Measurements from ENCODE around the gene NT5E. TPM values are rescaled to one million over a fixed set of nuclear protein-coding genes. Genes with fewer than 3 reads are reported as not detected.

NT5E gene
- total RNA-seq, 1 experiment from 2014 or later: 0.81 TPM

- TF ChIP-seq, protein P1, sequence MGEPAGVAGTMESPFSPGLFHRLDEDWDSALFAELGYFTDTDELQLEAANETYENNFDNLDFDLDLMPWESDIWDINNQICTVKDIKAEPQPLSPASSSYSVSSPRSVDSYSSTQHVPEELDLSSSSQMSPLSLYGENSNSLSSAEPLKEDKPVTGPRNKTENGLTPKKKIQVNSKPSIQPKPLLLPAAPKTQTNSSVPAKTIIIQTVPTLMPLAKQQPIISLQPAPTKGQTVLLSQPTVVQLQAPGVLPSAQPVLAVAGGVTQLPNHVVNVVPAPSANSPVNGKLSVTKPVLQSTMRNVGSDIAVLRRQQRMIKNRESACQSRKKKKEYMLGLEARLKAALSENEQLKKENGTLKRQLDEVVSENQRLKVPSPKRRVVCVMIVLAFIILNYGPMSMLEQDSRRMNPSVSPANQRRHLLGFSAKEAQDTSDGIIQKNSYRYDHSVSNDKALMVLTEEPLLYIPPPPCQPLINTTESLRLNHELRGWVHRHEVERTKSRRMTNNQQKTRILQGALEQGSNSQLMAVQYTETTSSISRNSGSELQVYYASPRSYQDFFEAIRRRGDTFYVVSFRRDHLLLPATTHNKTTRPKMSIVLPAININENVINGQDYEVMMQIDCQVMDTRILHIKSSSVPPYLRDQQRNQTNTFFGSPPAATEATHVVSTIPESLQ (CRISPR knock-in tag; IDR thresholded peaks at IDR 0.05): no peak
- TF ChIP-seq MAX (CRISPR knock-in tag; IDR thresholded peaks at IDR 0.05) (no peak), ATF1 (CRISPR knock-in tag; IDR thresholded peaks at IDR 0.05) (no peak), ZNF317 (CRISPR knock-in tag; IDR thresholded peaks at IDR 0.05; ENCODE audit: borderline replicate concordance, low read depth) (no peak)
These were observed 33.1 kb upstream of the NT5E start (continued) for GRCh38 chr6:85416766-85417165.

DNA sequence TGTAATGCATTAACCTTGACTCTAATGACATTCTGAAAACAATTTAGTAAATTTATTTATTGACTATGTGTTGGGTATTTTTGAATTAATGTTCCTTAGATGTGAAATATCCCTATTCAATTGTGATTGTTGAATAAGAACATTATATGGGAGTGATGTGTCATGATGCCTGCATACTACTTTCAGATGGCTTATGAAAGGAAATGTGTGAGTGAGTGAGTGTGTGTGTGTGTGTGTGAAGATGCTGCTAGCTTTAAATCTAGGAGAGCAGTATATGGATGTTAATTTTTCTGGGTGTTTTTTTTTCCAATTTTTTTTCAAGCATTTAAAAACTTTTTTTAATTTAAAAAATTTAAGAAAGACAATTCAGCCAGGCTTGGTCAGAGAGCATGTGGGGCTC, 32.5 kb upstream of the NT5E start:
- no peak for ATAC-seq
- CTCF ChIA-PET: no interaction called here
- H3K27me3 Mint-ChIP-seq (ENCODE audit: low read depth): no peaks in the 10 kb centered on the region

More for the DNA sequence above, 32.5 kb upstream of the NT5E start:
- no peak overlapping the region for H3K27ac Mint-ChIP-seq
- no peaks in the 10 kb centered on the region for H3K36me3 Mint-ChIP-seq
- H3K4me3 Mint-ChIP-seq: no peak overlapping the region
- no peaks in the 10 kb centered on the region for H3K9me3 Mint-ChIP-seq
- no peak for DNase-seq (ENCODE audit: low spot score)
- no peak for TF ChIP-seq ETV6 (CRISPR knock-in tag; IDR thresholded peaks at IDR 0.05)
- no peak for TF ChIP-seq SOX15 (CRISPR knock-in tag; IDR thresholded peaks at IDR 0.05)
- no peak for TF ChIP-seq SP1 (CRISPR knock-in tag; conservative IDR thresholded peaks at IDR 0.05)
- TF ChIP-seq E2F5 (CRISPR knock-in tag; IDR thresholded peaks at IDR 0.05): no peak
- no peak for TF ChIP-seq ZBTB21 (CRISPR knock-in tag; IDR thresholded peaks at IDR 0.05; ENCODE audit: borderline replicate concordance)
- TF ChIP-seq, protein P2, sequence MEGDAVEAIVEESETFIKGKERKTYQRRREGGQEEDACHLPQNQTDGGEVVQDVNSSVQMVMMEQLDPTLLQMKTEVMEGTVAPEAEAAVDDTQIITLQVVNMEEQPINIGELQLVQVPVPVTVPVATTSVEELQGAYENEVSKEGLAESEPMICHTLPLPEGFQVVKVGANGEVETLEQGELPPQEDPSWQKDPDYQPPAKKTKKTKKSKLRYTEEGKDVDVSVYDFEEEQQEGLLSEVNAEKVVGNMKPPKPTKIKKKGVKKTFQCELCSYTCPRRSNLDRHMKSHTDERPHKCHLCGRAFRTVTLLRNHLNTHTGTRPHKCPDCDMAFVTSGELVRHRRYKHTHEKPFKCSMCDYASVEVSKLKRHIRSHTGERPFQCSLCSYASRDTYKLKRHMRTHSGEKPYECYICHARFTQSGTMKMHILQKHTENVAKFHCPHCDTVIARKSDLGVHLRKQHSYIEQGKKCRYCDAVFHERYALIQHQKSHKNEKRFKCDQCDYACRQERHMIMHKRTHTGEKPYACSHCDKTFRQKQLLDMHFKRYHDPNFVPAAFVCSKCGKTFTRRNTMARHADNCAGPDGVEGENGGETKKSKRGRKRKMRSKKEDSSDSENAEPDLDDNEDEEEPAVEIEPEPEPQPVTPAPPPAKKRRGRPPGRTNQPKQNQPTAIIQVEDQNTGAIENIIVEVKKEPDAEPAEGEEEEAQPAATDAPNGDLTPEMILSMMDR (IDR thresholded peaks at IDR 0.05): no peak
- TF ChIP-seq MYBL2 (CRISPR knock-in tag; IDR thresholded peaks at IDR 0.05): no peak
- TF ChIP-seq HMGA2 (CRISPR knock-in tag; IDR thresholded peaks at IDR 0.05): no peak
- TF ChIP-seq IRF2 (CRISPR knock-in tag; IDR thresholded peaks at IDR 0.05; ENCODE audit: borderline replicate concordance, low read depth): no peak
- no peak for TF ChIP-seq AFF4 (CRISPR knock-in tag; IDR thresholded peaks at IDR 0.05; ENCODE audit: borderline replicate concordance)
- TF ChIP-seq MAX (CRISPR knock-in tag; IDR thresholded peaks at IDR 0.05): no peak
- TF ChIP-seq TEAD4 (CRISPR knock-in tag; IDR thresholded peaks at IDR 0.05): no peak
- no peak for TF ChIP-seq SMAD4 (CRISPR knock-in tag; IDR thresholded peaks at IDR 0.05)
- no peaks in the 10 kb centered on the region; the same call in 1 of the 2 replicates for H3K4me1 Mint-ChIP-seq
- POLR2A ChIA-PET: no interaction called here

All from WTC11 (cell line).